Activated CD8-positive, alpha-beta T cell treated with anti-CD3 and anti-CD28 coated beads for 36 hours (primary cell): Measurements from ENCODE around the gene CHRDL1. TPM values are rescaled to one million over a fixed set of nuclear protein-coding genes. Genes with fewer than 3 reads are reported as not detected.

Experiments used
- ATAC-seq: fragments of 200-7000 bp; cut with Tn5 transposase; one replicate; pipeline ENCODE4 v1.10.0; 2021; ENCODE audit warnings: mild to moderate bottlenecking, moderate library complexity
- CTCF ChIA-PET: fragments of 350-600 bp; sonication (Branson Sonifier 250); formaldehyde crosslinking; loops from one replicate; lab custom pipeline; 2021; ENCODE audit warnings: antibody characterized with exemption; lab: Charles Lee
- POLR2A ChIA-PET: fragments of 350-600 bp; sonication (Branson Sonifier 250); formaldehyde crosslinking; loops from one replicate; lab custom pipeline; 2021; ENCODE audit warnings: antibody characterized with exemption; lab: Charles Lee
- DNase-seq: peaks from one replicate; pipeline ENCODE4 v3.0.0-alpha.2; 2020
- H3K27ac Mint-ChIP-seq: one replicate; pipeline ENCODE4 v1.8.0; 2021; ENCODE audit warnings: mild to moderate bottlenecking, mixed read lengths
- H3K27me3 Mint-ChIP-seq: one replicate; pipeline ENCODE4 v1.8.0; 2021; ENCODE audit warnings: mixed read lengths
- H3K36me3 Mint-ChIP-seq: one replicate; pipeline ENCODE4 v1.8.0; 2021; ENCODE audit warnings: low read depth, mixed read lengths
- H3K4me1 Mint-ChIP-seq: one replicate; pipeline ENCODE4 v1.8.0; 2021; ENCODE audit warnings: low read depth, mixed read lengths
- H3K4me3 Mint-ChIP-seq: one replicate; pipeline ENCODE4 v1.8.0; 2021; ENCODE audit warnings: mild to moderate bottlenecking, moderate library complexity, mixed read lengths
- H3K9me3 Mint-ChIP-seq: one replicate; pipeline ENCODE4 v1.8.0; 2021; ENCODE audit warnings: mixed read lengths
- intact Hi-C: fragments of 100-400 bp; cut with micrococcal nuclease; formaldehyde crosslinking; loops from one replicate; pipeline ENCODE4 v1.10.0; 2022
- total RNA-seq, 2 experiments: library from RNA; stranded (reverse); gene quantifications; one replicate each; pipeline ENCODE4 v1.2.3, GENCODE V29; 2021
- TF ChIP-seq, protein P1 (sequence below): fragments of 200-600 bp; IDR thresholded peaks from one replicate; pipeline ENCODE4 v1.8.0; 2022; ENCODE audit warnings: antibody characterized with exemption, mild to moderate bottlenecking

The CHRDL1 gene
- total RNA-seq, 2 experiments from 2014 or later: not detected

DNA sequence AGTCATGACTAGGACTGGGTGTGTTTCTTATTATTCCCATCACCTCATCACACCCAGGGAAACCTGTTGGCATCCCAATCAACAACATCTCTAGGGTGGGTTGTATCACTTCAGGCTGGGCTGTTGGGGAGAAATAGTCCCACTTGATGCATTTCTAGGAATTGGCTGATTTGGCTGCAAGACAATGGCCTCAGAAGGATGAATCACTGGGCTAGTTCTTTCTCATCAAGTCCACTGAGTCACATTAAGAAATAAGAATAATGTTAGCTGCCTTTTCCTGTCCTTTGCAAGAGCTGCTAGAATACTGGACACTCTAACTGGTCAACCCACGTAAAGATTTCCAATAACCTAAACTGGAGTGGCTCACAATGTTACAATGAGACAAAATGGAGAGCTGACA is 104.2 kb downstream of the CHRDL1 start:
- no peak overlapping the region for H3K27ac Mint-ChIP-seq
- ChIA-PET POLR2A (no interaction called here), CTCF (no interaction called here)

DNA sequence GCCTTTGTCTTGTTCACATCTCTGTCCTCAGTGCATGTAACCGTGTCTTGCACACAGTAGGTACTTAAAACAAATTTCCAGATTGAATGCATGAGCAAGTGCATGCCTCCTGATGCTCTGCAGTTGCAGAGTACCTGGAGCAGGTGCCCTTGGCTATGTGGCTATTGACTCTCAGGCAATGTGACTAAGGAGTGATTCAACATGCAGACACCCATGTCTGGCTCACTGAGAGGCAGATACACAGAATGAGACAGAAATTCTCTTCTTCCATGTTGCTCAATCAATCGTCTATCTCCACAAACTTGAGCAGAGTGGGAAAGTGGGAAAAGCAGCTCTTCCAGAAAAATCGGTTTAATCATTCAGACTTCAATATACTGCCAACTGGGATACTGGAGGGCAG is 111.0 kb downstream of the CHRDL1 start:
- intact Hi-C loops: no loop called here

More for the DNA sequence above, 104.2 kb downstream of the CHRDL1 start:
- Mint-ChIP-seq H3K36me3 (no peaks in the 10 kb centered on the region), H3K9me3 (no peaks in the 10 kb centered on the region), H3K27me3 (no peaks in the 10 kb centered on the region), H3K4me3 (no peak overlapping the region), H3K4me1 (no peaks in the 10 kb centered on the region)
- no peak for DNase-seq
- no peak for ATAC-seq
- TF ChIP-seq, protein P1, sequence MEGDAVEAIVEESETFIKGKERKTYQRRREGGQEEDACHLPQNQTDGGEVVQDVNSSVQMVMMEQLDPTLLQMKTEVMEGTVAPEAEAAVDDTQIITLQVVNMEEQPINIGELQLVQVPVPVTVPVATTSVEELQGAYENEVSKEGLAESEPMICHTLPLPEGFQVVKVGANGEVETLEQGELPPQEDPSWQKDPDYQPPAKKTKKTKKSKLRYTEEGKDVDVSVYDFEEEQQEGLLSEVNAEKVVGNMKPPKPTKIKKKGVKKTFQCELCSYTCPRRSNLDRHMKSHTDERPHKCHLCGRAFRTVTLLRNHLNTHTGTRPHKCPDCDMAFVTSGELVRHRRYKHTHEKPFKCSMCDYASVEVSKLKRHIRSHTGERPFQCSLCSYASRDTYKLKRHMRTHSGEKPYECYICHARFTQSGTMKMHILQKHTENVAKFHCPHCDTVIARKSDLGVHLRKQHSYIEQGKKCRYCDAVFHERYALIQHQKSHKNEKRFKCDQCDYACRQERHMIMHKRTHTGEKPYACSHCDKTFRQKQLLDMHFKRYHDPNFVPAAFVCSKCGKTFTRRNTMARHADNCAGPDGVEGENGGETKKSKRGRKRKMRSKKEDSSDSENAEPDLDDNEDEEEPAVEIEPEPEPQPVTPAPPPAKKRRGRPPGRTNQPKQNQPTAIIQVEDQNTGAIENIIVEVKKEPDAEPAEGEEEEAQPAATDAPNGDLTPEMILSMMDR: no peak
- intact Hi-C loops: no loop called here

DNA sequence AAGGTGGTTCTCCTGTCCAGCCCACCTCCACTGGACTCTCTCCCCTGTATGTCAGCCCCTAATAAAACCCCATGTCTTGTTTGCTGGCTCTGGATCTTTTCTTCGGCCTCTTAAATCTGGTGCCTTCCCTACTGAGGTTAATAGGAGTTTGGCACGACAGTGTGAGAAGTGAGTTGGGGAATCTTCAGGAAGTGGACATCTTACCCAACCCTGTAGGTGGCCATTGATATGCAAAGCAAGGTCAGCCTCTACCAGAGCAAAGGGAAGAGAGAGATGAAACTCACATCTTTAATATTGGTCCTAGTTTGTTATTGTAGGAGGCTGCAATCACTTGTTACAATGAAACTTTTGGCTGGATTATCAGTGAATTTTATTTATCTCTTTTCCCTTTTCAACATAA is 111.7 kb downstream of the CHRDL1 start:
- no peak for DNase-seq
- TF ChIP-seq, protein P1: no peak
- intact Hi-C loops: no loop called here
- Mint-ChIP-seq H3K9me3 (no peaks in the 10 kb centered on the region), H3K36me3 (no peaks in the 10 kb centered on the region), H3K4me3 (no peak overlapping the region), H3K27ac (no peak overlapping the region), H3K27me3 (no peaks in the 10 kb centered on the region), H3K4me1 (no peaks in the 10 kb centered on the region)
- POLR2A ChIA-PET: no interaction called here
- CTCF ChIA-PET: no interaction called here
- no peak for ATAC-seq

More for the DNA sequence above, 111.0 kb downstream of the CHRDL1 start:
- CTCF ChIA-PET: no interaction called here
- H3K4me3 Mint-ChIP-seq: no peak overlapping the region
- no peak for ATAC-seq
- no peaks in the 10 kb centered on the region for H3K36me3 Mint-ChIP-seq
- TF ChIP-seq, protein P1: no peak
- H3K27ac Mint-ChIP-seq: no peak overlapping the region
- no peaks in the 10 kb centered on the region for H3K4me1 Mint-ChIP-seq
- no peaks in the 10 kb centered on the region for H3K27me3 Mint-ChIP-seq
- POLR2A ChIA-PET: no interaction called here
- no peak for DNase-seq
- H3K9me3 Mint-ChIP-seq: no peaks in the 10 kb centered on the region

DNA sequence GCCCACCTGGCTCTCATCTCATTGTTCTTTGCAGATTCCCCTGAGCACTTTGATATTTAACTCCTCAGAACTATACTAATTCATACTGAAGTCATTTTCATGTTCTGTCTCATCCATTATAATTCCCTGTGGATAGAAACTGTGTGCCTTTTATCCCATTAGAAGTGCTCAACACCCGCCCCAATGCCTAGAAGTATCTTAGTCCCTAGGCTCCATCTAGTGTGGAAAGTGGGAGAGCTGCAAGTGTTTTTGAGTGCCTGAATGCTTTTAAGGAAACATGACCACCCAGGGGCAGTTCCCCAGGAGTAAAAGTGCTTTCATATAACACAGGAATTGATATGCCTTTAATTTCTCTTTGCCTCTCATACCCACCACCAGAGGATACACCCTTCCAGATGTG is 117.0 kb downstream of the CHRDL1 start:
- H3K4me3 Mint-ChIP-seq: no peak overlapping the region
- no peak for DNase-seq
- no peaks in the 10 kb centered on the region for H3K9me3 Mint-ChIP-seq
- no peak overlapping the region for H3K27ac Mint-ChIP-seq
- CTCF ChIA-PET: no interaction called here
- TF ChIP-seq, protein P1: no peak
- no peaks in the 10 kb centered on the region for H3K4me1 Mint-ChIP-seq
- H3K27me3 Mint-ChIP-seq: no peaks in the 10 kb centered on the region
- POLR2A ChIA-PET: no interaction called here
- intact Hi-C loops: no loop called here
- no peaks in the 10 kb centered on the region for H3K36me3 Mint-ChIP-seq
- no peak for ATAC-seq

DNA sequence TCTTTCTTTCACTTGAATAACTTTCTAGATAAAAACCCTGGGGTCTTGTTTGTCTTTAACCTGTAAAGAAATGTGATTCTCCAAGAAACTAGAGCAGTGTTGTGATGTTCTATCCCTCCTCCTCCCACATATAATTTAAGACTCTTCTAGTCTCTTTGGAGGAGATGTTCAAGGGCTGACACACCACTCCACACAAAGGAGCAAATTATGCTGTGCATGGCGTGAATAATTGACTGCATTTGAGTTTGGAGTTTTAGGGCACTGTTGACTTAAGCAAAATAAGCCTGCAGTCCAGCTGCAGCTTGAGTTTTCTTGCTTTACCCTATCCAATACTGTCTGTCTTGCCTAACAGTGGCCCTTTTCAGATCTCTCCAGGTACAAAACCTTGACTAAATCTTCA is 119.7 kb downstream of the CHRDL1 start:
- Mint-ChIP-seq H3K27ac (no peak overlapping the region), H3K36me3 (no peaks in the 10 kb centered on the region), H3K9me3 (no peaks in the 10 kb centered on the region), H3K4me3 (no peak overlapping the region), H3K4me1 (no peaks in the 10 kb centered on the region), H3K27me3 (no peaks in the 10 kb centered on the region)
- TF ChIP-seq, protein P1: no peak
- POLR2A ChIA-PET: no interaction called here
- CTCF ChIA-PET: no interaction called here
- intact Hi-C loops: no loop called here
- DNase-seq (no peak), ATAC-seq (no peak)
